Tibial nerve (tissue), 4 donors: ENCODE data around the gene EGFR.

Experiments
- CTCF ChIP-seq, 5 experiments: fragments of 200-600 bp in 3 of 5; fragments of 450-650 bp in 2 of 5; sonication (generic) in 3 of 5; IDR thresholded peaks; one replicate each; pipeline ENCODE4 v1.5.1; 2016 to 2019; ENCODE audit warnings: antibody characterized with exemption in 5 of 5, mild to moderate bottlenecking in 3 of 5, moderate library complexity in 2 of 5
- EP300 ChIP-seq, 2 donors: sonication (generic); formaldehyde crosslinking; IDR thresholded peaks; one replicate each; pipeline ENCODE4 v1.6.1; 2017; ENCODE audit warnings: antibody characterized with exemption in 2 of 2, mild to moderate bottlenecking in 1 of 2
- POLR2A ChIP-seq, 2 donors: fragments of 450-650 bp; IDR thresholded peaks; one replicate each; pipeline ENCODE4 v1.6.1; 2017; ENCODE audit warnings: antibody characterized with exemption in 2 of 2, mild to moderate bottlenecking in 2 of 2, moderate library complexity in 2 of 2

GRCh38 chr7:55147736-55148135 is 128.9 kb downstream of the EGFR start:
- TF ChIP-seq CTCF (IDR thresholded peaks at IDR 0.05) (no peak), EP300 (IDR thresholded peaks at IDR 0.05) (no peak), POLR2A (IDR thresholded peaks at IDR 0.05) (no peak)
